MM.1S (cell line): ENCODE data around the gene IRF2BPL.

Source experiments
- CTCF ChIP-seq: fragments of 300-600 bp; sonication (generic); IDR thresholded peaks from 2 replicates; pipeline ENCODE4 v1.5.1; 2016; ENCODE audit warnings: antibody characterized with exemption, low read length, mixed read lengths
- EZH2 ChIP-seq: fragments of 300-600 bp; sonication (generic); optimal IDR thresholded peaks from 2 replicates; pipeline ENCODE3; 2017; ENCODE audit warnings: low read depth, mild to moderate bottlenecking, antibody characterized with exemption, low read length, mixed read lengths
- EZH2phosphoT487 ChIP-seq: fragments of 300-600 bp; sonication (generic); IDR thresholded peaks from 2 replicates; pipeline ENCODE4 v1.6.1; 2018; ENCODE audit warnings: antibody characterized with exemption, low read length

- TF ChIP-seq CTCF (no peak), EZH2 (no peak), EZH2phosphoT487 (no peak)
These were observed 33.2 kb upstream of the IRF2BPL start for GRCh38 chr14:77061630-77062257.
